DMS114 treated with DMSO at 0.1 percent for 48 hours (cell line): Measurements from ENCODE around the gene MAN2A1.

Experiments used
- DNase-seq: peaks from one replicate; lab custom pipeline; 2025; ENCODE audit not compliant: unreplicated experiment; lab: John Stamatoyannopoulos, UW

The MAN2A1 gene

DNA sequence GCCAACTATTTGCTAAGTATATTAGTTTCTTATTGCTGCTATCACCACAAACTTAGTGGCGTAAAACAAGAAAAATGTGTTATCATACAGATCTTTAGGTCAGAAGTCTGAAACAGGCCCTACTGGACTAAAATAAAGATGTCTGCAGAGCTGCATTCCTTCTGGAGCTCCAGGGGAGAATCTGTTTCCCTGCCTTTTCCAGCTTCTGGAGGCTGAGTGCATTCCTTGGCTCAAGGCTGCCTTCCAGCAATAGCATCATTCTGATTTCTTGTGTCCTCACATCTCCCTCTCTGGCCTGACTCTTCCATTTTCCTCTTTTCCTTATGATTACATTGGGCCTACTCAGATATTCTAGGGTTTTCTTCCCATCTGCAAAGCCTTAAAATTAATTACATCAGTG is 15.9 kb downstream of the MAN2A1 start:
- DNase-seq: no peak

DNA sequence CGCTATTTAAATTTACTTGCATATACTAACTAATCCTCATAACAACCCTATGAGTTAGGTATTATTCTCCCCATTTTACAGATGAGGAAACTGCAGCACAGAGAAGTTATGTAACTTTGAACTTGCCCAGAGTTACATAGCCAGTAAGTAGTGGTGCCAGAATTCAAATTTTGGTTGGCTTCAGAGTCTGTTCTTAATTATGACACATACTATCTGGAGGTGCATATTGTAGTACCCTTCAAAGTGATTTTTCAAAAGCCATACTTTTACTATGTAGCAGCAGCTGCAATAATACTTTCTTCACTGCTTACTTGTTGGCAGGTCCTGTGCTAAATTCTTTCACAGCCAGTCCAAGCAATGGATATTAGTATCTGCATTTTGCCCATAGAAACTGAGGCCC is 16.4 kb downstream of the MAN2A1 start:
- no peak for DNase-seq

DNA sequence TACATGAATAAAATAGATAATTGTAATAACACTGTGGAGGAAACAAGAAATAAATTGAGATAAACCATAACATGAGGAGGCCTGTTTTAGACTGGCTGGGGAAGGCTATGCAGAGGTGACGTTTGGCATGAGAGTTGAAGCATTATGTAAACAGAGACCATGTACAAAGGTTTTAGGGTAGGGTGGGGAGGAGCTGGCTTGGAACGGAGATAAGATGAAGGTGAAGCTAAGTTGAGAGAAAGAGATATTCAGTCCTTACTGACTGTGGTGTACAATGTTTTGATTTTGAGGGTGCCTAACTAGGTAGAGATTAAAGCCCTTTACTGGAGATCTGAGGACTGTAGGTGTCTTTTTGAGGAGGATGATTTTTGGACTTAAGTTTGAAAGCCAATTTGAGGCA is 17.8 kb downstream of the MAN2A1 start:
- DNase-seq: no peak

DNA sequence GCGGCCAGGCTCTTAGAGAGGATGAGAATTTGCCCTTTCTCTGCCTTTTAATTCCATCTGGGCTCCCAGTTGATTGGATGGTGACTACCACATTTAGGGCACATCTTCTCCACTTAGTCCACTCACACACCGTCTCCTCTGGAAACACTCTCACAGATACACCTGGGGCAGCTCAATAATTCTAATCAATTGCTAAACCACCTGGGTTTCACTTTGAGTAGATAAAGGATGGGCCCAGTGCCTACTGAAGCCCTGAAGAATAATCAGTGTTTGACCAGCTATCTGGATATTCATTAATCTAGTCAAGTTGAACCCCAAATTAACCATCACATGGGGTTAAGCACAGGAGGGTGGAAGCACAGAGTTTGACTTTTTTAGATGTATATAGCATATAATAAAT is 19.1 kb downstream of the MAN2A1 start:
- DNase-seq: no peak

DNA sequence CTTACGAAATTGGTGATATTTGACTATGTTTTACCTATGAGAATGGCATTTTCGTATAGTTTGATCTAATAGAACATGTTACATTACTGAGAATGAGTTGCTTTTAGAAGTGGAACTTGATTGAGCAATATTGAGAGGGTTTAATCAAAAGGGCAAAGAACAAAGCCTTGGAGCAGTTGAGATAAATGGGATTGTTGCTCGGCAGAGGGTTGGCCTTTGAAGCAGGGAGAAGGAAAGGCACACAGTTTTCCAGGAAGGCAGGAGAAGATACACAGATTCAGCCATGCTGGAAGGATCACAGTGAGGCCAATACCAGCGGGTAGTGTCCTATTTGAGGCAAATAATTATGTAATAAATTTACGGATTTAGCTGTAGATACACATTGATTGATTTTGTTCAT is 19.5 kb downstream of the MAN2A1 start:
- DNase-seq: no peak

DNA sequence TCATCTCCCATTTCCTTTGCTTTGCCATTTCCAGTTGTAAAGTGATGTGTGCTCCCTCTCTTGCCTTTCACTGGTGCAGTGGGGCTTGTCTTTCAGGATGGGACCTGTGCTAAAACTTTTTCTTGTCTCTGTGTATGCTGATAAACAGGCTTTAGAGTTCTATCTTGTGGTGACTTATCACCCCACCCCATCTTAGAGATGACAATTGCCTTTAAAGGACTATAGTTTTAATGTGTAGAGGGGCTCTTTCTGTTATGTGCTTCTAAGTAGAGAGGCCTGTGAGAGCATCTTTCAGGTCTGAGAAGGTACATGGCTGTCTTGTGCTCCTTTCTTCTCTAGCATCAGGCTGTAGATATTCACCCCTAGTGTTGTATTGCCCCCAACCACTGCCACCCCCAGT is 21.9 kb downstream of the MAN2A1 start:
- no peak for DNase-seq

DNA sequence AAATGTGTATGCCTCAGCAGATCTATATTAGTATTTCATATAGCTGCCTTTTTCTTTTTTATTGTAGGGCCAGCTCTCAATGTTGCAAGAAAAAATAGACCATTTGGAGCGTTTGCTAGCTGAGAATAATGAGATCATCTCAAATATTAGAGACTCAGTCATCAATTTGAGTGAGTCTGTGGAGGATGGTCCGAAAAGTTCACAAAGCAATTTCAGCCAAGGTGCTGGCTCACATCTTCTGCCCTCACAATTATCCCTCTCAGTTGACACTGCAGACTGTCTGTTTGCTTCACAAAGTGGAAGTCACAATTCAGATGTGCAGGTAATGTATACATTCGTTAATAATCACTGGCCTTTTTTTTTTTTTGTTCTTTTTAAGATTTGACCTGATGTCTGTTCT is 23.7 kb downstream of the MAN2A1 start:
- no peak for DNase-seq

DNA sequence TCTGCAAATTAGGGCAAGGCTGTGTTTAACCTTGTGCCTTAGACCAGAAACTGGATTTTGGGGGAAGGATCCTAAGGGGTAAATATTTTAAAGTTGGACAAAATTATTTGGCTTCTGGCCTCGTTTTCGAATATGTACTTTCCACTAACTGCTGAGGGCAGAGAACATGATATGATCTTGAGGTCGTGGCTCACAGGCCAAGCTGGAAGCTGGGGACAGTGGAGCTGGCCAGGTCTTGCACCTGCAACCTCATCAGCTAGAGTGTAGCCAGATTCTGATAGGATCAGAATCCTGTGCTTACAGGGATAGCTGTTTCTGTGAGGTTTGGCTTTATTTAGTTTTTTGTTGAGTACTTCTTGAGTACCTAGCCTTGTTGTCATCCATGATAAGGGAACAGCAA is 24.9 kb downstream of the MAN2A1 start:
- no peak for DNase-seq

DNA sequence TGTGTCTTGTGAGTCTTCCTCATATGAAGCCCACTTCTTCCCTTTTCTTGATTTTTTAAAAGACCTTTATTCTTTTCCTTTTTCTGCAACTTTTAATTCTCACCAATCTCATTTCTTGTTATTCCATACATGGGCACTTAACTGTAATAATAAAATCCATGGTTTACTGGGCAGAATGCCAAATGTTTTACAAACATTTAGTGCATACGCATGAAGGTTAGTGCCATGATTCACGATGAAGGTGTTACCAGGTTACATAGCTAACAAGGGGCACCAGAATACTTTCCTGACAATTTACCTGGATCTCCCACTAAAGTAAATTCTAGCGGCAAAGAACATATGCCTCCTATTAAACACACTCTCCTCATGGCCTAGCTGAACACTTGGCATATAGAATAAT is 28.5 kb downstream of the MAN2A1 start:
- no peak for DNase-seq

DNA sequence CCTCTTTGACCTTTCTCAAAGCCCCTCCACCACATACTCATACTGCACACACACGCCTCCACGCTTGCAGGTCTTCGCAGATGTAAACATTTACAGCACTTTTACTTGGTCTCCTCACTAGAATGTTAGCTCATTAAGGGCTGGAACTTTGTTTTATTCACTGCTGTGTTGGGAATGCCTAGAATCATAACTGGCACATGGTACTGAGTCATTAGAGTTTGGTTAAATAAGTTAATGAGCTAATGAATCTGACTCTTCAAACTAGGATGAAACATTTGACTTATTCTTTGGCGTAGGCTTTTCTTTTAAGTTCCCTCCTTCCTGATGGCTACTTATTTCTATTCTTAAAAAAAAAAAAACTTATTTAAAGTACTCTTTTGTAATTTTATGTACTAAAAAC is 28.9 kb downstream of the MAN2A1 start:
- no peak for DNase-seq

DNA sequence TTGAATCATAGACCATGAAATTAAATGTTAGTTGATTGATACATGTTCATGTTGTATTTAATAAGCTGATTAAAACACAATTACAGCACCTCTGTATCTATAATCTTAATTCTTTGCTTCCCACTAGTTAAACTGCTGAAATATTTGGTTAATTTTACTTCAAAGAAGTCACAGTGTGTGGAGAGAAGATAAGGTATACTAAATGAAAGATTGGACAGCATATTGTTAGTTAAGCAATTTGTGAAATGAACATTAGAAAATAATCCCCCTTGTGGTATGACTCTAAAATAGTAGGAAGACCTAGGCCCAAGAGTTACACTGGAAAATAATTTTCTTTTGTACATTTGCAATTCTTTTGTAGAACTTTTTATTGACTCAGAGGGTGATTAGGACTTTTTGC is 30.3 kb downstream of the MAN2A1 start:
- no peak for DNase-seq

DNA sequence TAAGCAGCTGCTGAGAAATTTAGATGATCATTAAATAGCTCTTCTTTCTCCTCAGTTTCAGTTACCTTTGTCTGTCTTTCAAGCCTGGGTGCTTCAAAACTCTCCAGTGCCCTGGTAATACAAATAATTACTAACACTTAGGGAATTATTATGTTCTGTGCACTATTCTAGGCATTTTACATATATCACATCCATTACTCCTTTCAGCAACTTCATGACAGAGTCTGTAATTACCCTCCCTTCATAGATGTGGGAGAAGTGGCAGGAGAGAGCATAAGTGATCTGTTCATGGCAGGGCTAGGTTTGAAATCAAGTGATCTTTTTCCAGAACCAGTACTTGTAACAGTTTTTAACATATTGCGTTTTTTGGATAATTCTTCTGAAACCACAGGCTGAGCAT is 32.0 kb downstream of the MAN2A1 start:
- no peak for DNase-seq

DNA sequence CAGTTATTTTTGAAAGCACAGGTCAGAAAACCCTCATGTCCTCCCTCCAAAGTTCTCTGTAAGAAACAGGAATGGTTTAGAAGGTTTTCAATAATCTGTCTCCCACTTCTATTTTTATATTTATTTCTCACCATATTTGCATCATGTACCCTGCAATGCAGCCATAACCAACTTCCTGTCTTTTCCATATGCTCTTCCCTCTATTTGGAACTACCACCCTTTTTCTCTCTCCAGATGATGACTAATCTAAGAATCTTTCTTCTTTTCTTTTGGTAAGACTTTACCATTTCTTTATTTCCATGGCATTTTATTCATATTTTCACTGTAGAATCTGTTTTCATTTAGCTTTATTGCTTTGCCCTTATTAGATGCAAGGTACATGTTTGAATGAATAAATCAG is 33.9 kb downstream of the MAN2A1 start:
- DNase-seq: no peak

DNA sequence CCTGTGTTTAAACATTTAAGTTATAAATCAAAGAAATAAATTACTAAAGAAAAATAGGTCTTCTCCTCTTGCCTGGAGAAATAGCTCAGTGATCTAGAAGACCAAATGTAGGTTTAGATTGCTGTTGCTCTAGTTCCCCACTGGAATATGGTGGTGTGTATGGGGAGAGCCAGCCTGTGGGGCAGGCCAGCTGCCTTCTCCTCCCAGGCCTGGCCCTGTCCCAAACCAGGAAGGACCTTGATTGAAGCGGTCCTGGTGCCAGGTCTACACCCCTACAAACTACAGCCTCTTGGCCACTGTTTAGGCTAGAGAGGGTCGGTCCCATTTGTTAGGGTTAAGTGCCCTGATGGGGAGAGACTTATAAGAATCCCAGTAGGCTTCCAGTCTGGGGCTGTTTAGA is 35.4 kb downstream of the MAN2A1 start:
- DNase-seq: no peak

DNA sequence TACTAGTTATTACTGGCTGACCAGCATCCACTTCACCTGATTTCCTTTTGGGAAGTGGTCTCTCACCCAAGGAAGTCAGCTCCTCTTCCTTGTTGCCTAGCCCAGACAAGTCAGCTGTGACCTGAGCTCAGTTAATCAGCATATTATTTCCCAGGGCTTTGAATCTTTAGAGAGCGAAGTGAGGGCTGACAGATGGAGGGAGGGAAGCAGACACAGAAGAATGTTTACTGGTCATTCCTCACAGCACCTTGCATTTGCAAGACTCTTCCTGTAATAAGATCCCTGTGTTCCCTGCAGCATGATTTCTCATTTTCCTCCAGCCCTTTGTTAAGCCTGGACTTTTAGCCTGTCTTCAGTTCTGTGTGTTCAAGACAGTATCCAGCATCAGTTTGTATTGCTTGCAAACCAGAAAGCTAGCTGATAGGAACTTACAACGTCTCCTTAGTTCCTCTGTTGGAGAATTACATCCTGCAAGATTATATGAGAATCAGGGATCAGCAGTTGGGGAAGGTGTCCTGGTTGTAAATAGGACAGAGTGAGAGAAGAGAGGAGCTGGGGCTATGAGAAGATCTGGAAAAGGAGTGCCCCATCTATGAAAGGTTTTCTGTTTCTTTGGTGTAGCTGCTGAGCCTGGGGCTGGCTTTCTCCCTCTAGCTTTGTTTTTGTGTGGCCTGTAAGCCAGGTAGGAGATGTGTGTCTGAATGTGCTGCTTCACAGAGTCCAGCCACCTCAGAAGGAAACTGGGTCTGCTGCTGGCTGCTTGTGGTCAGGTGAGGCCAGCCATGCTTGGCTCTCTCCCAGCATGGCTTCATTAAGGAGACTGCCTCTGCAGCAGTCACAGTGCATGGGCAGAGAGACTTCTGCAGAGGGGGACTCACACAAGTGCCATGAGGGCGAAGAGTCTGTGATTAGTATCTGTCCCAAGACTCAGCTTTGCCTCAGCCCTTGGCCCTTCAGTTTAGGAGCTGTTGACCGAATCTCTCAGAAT is 50.3 kb downstream of the MAN2A1 start:
- DNase-seq: no peak

DNA sequence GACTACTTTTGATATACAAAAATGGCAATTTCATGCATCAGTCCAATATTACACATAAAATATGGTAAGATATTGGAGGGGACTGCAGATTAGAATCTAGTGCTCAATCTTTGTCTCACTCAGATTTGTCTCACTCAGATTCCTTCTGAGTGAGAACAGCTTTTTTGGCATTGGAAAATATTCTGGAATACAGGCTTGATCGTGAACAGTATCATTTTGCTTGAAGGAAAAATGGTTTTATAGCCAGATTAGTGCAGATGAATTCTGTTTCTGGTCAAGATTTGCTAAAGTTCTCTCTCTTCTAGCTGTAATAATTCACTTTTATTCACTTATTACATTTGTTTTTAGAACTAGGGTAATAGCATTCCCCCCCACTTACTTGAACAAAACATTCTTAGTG is 51.2 kb downstream of the MAN2A1 start:
- no peak for DNase-seq

DNA sequence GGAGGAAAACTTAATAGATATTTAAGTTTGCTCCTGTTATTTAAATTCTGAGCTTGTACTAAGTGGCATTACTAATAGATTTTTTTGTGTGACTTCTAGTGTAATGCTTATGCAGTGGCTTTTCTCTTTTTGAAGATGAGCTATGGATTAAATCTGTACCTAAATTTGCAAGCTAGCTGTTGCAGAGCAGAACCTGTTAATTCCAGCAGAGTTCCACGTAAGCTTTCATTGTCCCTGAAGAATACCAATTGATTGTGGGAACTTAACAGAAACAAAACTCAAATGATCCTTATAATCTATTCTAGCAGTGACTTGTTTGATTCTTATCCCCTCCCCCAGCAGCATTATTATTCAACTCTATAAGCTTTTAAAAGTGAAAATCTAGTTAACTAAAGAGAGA is 51.7 kb downstream of the MAN2A1 start:
- DNase-seq: no peak

DNA sequence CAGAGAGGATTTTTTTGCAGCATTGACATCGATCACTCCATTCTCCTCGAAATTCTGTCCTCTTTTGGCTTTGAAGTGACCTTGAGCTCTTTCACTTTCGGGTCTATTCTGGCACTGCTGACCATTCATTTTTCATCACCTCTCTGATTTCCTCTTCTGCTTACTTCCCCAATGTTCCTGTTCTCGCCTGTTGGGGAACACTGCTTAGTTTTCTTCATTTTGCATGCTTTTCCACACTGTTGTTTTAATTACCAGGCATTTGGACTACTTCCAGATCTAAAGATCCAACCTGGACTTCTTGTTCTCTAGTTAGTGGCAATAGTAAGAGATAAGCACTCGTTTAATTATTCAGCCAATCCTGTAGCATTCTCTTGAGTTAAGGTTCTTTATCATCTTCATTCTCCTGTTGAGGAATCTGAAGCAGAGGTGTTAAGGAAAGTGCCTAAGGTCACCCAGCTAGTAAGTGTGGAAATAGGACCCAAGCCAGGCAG is 53.4 kb downstream of the MAN2A1 start:
- DNase-seq: no peak

DNA sequence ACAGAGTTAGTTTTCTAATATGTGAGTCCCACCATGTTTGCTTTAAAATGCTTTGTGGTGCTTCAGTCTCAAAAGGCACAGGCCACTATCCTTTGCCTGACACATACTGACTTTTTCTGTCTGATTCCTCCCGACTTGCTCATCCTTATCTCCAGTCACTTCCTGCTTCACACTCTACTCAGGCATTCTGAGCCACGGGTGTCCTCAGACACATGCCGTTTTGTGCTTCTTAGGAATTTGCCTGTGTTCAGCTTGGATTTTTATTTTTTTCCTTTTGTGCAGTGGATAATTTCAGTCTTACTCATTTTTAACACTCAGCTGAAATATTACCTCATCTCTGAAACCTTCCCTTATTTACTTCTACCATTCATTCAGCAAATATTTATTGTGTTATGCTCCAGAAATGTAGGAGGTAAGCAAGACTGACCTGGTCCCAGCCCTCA is 54.1 kb downstream of the MAN2A1 start:
- no peak for DNase-seq

DNA sequence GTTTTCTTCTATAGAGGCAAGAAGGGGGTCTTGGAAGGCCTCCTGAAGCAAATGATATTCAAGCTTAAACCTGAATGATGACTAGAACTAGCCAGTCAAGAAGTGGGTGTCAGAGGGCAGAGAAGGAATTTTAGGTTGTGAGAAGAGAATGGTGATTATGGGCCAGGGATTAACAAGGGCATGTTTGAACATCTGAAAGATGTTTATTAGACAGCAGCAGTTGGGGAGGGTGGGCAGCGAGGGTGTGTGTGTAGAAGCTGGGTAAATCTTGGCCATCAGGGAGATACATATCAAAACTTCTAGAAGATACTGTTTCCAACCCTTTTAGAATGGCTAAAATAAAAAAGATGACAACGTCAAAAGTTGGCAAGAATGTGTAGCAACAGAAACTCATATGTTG is 54.5 kb downstream of the MAN2A1 start:
- DNase-seq: no peak

DNA sequence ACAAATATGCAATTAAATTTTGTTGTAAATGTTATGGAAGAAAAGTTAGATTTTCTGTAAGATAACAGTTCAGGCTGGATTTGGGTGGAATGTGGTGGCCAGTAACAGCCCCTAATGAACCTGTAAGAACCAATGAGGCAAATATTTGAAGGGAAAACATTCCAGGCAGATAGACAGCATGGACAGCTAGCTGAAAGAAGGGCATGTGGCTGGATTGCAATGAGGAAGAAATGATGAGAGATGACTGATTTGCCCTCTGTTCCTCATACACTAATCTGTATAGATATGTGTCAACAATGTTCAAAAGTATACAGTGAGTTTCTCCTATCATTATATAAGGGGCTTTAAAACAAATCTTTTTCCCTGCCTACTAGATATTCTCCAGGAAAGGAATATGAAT is 58.8 kb downstream of the MAN2A1 start:
- no peak for DNase-seq

DNA sequence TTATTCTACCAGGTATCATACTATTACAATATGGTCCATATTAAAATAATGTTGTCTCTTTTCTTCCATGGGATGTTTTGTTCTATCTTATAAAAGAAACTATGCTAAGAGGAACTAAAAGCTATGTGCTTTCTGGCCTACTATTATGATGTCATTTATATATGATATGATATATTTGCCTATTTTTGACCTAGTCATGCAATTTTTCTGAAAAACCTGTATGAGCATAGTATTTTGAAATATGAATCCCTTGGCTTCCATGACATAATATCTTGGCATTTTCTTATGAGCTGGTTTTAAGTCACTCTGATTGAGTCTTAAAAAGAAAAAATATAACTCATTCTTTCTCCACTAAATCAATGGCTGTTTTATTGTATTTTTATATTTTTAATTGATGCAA is 60.7 kb downstream of the MAN2A1 start:
- DNase-seq: no peak

DNA sequence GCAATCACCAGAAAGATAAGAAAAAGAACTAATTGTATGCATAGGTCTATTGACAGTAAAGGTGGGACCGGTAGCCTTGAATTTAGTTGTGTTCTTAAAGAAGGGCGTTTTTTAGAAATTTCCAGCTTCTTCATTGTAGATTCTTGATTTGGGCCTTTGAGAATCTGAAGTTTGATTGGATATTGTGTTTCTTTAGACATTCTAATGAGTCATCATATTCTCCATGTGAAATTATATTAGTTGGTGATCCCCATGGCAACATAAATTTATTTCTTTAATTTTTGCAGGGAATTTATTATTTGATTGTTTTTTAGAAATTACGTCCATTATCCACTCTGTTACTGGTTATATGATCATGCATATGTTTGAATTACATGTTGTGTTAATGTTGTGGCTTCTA is 63.6 kb downstream of the MAN2A1 start:
- DNase-seq: no peak
